GM12864 (cell line): Measurements from ENCODE around the gene CTNNBL1.

Experiments
- DNase-seq: peaks from one replicate; pipeline ENCODE4 v3.0.0-alpha.2; 2011; ENCODE audit warnings: low read depth
- H3K4me3 ChIP-seq: 2 replicates; pipeline ENCODE4 v1.5.1; 2011; ENCODE audit warnings: mild to moderate bottlenecking, low read depth, low read length, control low read depth
- TF ChIP-seq, protein P1 (sequence below): IDR thresholded peaks from 2 replicates; pipeline ENCODE4 v1.5.1; 2011; ENCODE audit warnings: low read depth, mild to moderate bottlenecking, moderate library complexity, low read length, control low read depth, inconsistent platforms; ENCODE audit errors: missing control alignments

The CTNNBL1 gene

DNA sequence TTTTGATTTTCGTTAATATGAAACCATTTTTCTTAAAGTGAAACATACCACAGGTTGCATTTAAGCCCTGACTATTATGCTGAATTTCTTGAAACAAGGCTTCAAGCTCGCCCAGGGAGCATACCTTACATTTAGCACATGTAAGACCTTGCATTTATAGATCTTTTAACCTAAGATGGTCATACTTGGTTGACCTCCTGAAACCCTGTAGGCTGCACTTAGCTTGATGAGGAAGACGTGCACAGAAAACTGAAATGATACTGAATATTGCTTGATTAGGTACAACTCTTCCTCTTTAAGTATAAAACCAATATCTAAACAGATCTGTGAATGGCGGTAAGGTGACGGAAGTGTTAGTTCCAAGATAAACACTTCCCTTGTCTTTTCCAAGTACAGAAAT lies 82.2 kb downstream of the CTNNBL1 start:
- TF ChIP-seq, protein P1, sequence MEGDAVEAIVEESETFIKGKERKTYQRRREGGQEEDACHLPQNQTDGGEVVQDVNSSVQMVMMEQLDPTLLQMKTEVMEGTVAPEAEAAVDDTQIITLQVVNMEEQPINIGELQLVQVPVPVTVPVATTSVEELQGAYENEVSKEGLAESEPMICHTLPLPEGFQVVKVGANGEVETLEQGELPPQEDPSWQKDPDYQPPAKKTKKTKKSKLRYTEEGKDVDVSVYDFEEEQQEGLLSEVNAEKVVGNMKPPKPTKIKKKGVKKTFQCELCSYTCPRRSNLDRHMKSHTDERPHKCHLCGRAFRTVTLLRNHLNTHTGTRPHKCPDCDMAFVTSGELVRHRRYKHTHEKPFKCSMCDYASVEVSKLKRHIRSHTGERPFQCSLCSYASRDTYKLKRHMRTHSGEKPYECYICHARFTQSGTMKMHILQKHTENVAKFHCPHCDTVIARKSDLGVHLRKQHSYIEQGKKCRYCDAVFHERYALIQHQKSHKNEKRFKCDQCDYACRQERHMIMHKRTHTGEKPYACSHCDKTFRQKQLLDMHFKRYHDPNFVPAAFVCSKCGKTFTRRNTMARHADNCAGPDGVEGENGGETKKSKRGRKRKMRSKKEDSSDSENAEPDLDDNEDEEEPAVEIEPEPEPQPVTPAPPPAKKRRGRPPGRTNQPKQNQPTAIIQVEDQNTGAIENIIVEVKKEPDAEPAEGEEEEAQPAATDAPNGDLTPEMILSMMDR, result no peak
- no peak overlapping the region for H3K4me3 ChIP-seq
- DNase-seq, result no peak

DNA sequence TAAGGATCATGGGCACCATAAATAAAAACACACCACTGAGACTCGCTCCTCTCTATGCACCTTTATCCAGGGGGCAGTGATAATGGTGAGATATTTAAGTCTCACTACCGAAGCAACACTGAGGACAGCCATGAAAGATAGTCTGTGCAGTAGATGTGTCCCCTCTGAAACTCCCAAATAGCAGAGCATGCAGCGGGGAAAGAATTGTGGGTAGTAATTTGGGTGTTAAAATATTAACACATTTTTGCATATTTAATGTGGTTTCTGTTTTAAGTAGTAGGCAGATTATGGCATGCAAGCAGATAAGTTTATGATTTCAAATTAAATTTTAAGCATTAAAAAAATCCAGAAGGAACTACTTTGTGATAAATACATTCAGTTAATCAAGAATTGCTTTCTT lies 82.7 kb downstream of the CTNNBL1 start:
- TF ChIP-seq, protein P1, result no peak
- no peak overlapping the region for H3K4me3 ChIP-seq
- DNase-seq, result no peak

DNA sequence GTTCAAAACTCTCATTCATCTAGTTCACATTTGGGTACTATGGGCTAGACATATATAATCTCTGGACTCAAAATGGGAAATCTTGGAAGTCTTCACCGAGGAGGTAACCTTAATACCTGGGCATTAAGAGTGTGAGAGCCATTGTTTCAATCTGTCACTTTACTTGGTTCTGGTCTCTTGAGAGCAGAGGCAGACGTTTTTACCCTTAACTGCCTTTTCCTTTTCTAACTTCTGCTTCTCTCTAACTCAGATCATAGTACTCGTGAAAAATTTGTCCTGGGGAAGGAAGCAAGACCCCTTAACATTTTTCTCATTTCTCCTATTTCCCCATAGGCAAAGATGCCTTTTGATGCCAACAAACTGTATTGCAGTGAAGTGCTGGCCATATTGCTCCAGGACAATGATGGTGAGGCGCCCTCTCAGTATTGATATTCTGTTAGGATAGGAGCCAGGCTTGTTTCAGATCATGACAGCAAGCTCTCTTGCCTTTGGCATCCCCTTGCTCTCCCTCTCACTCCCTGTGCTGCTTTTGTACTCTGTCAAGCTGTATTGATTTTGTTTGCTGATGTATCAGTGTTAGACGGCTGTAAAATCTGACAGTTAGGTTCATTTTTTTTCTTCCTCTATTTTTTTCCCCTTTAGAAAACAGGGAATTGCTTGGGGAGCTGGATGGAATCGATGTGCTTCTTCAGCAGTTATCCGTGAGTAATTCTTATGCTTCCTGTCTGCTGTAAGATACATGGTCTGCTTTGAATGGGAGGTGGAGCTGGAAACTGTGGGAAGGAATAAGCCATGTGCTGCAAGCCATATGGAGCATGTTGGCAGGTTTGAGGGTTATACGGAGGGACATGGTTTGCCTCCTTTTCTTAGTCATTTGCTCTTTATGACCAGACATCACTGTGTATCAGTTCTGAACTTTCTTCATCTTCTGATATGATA lies 83.5 kb downstream of the CTNNBL1 start:
- TF ChIP-seq, protein P1, result no peak
- H3K4me3 ChIP-seq, result no peak overlapping the region
- no peak for DNase-seq

DNA sequence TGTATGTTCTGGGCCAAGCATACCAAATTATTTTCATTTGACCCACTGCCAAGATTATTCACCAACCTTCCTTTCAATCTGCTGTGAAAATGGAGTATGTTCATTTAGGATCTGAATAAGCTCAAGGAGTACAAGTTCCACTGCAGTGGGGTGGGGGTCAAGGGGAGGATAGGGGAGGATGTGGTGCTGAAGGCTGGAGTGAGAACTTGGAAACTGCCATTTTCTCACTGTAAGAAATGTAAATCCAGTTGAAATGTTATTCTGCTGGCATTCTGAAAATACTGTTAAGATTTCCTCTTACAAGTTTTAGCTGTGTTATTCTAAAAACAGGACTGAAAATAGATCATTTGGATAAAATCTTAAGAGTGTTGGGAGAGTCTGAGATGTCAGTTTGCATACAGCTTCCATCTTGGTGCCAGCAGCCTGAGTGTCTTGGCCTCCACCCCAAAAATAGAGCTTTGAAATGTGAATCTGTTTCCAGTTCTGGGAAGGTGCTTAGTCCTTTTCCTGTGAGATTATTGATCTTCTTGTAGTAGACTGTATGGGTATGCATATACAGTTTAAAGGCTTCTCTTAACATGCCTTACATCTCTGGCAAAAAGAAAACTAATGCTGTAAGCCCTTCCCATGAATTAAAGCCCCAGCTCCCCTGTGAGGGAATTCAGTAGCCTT lies 84.3 kb downstream of the CTNNBL1 start:
- no peak overlapping the region for H3K4me3 ChIP-seq
- TF ChIP-seq, protein P1, result no peak
- no peak for DNase-seq

DNA sequence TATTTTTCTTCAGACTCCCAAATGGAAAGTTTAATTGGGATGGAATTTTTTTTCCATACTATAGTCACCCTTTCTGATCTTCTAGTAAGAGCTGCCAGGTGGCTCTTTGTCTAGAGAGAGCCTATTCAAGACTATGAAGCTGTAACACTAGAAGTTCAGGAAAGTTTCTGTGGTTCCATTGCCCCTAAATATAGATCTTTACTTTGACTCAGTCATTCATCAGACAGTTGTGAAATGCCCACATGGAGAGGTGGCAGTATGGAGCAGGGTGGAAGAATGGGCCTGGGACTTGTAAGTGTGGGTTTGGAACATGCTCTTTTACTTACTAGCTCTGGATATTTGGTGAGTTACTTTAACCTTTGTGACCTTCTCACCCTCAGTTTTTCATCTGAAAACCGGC lies 87.8 kb downstream of the CTNNBL1 start:
- TF ChIP-seq, protein P1, result no peak
- DNase-seq, result no peak
- no peak overlapping the region for H3K4me3 ChIP-seq

DNA sequence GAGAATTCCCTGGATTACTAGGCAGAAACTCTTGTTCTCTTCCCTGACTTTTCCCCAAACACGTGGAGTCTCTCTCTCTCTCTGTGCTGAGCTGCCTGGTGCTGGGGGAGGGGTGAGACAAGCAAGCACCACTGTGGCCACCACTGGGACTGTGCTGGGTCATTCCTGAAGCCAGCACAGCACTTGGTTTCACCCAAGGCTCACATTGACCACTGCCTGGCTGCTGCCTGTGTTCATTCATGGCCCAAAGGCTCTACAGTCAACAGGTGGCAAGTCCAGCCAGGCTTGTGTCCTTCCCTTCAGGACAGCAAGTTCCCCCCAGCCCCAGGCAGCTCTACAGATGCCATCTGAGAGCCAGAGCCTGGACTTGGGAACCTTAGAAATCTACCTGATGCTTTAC lies 92.2 kb downstream of the CTNNBL1 start:
- H3K4me3 ChIP-seq, result no peak overlapping the region
- no peak for DNase-seq

More for the DNA sequence above, 92.2 kb downstream of the CTNNBL1 start:
- TF ChIP-seq, protein P1, result no peak
